HG03060 (cell line): ENCODE results near the gene DZIP3.
A peak's percentile ranks its signal among the peaks of the same experiment; 100 is the strongest.
"Not testable (repeated sequence)": the region's sequence is repeated elsewhere in the genome, so short reads cannot be mapped to it uniquely, and the experiment has no call there.

Experiments
- ATAC-seq: cut with Tn5 transposase; IDR thresholded peaks from one replicate; pipeline ENCODE4 v1.9.1; 2021; ENCODE audit warnings: low read depth, moderate number of reproducible peaks; ENCODE audit not compliant: unreplicated experiment

The DZIP3 gene

DNA sequence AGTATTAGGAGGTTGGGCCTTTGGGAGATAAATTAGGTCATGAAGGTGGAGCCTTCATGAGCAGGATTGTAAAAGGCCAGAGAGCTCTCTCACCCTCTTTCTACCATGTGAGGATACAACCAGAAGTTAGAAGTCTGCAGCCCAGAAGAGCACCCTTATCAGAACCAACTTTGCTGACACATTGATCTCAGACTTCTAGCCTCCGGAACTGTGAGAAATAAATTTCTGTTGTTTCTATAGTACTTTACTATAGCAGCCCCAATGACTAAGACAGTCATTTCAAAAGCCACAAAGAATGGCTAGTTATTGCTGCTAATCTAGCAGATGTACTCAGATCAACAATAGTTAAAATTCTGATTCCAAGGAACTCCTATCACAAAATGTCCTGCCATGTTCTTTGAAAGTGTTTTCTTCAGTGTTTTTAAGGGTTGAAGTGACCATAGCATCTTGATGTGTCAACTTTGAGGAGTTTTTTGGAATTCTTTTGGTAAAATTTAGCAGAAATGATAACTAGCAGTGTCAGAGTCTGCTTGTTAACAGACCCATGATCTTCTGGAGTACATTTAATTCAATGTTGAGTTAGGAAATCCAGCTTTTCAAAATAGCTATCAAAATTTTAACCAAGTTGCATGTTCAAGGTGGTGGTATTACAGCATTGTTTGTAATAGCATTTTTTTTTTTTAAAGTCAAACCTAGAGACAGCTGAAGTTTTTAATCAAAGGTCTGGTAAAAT lies 10.3 kb downstream of the DZIP3 start:
- ATAC-seq, result no peak

DNA sequence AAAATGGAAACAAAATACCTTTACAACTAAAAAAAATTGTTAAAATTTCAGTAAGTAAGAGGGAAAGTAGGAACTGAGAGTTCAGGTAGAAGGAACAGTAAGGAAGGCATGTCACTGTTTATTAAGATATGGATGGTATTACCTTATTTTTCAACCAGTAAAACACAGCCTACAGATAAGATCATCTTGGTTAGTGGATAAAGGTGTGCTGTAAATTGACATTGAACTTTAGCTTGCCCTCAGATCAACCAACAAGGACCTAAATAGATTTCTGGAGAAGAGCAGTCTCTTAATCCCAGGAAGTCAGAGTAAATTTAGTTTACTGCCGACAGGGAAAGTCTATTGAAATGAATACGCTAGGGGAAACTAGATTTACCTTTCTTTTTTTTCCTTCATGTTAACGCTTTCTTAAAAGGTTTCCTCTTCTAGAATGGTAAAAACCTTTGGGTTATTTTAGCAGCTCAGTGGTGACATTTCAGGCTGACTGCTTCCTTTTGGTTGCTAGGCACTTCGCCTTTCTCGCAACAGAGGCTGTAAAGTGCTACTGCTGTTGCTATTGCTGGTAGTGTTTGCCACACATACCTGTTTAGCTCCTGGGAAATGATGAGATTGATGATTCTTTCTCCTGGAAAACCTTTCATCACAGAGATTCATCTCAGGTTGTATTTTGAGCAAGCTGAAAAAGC lies 12.9 kb downstream of the DZIP3 start:
- peak; percentile 65 for ATAC-seq

DNA sequence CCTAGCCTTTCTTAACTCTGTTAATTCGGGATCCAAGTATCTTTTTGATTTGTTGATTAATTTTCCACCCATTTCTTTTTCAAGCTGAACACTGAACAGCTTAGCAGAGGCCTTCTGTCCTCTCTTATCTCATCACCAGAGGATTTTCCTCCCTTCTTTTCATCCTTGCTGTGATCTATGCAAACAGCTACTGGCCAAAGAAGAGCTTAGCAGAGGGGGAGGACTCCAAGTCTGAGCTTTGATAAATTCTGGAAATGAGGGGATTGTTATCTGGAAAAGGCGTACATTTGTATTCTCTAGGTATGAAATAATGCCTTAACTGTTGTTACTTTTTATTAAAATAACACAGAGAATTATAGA lies 13.4 kb downstream of the DZIP3 start:
- no peak for ATAC-seq

DNA sequence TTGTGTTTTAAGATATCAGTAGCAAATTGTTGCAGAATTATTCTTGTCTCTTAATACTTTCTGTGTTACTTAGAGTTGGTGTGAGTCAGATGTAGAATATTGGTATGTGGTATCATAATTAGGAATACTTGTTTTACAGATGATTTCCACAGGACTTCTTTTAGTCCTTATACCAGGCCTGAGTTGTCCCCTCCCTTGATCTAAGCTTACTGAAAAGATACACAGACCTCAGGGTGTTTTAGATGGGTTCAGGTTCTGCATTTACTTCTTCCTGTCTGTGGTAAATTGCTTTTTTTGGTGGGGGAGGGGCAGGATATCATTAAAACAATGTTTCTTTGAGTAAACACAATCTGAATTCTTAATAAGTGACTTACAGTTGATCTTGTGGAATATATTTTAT lies 14.2 kb downstream of the DZIP3 start:
- no peak for ATAC-seq

DNA sequence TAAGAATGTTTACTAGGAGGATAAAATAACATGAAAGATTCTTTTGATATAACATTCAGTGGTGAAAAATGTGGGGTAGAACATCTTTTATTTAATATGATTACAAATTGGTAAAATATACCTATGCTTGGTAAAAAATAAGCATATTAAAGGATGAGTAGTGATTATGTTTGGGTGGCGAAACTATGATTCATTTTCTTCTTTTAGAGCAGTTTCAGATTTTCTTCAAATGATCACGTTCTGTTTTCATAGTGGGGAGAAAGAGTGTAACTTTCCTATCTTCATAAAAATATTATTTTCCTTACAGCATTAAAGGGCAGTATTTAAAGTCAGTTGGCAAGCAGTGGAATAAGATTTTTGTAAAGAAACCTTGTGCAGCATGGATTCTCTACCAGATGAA lies 15.5 kb downstream of the DZIP3 start:
- ATAC-seq, result no peak

DNA sequence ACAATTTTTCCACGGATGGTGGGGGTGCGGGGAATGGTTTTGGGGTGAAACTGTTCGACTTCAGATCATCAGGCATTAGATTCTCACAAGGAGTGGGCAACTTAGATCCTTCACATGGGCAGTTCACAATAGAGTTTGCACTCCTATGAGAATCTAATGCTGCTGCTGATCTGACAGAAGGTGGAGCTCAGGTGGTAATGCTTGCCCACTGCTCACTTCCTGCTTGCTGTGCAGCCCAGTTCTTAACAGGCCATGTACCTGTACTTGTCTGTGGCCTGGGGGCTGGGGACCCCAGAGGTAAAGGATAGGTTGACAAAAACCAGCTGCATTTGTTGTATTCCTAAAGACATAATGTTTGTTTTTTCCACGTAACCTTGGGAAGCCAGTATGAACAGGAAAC lies 16.0 kb downstream of the DZIP3 start:
- no peak for ATAC-seq

DNA sequence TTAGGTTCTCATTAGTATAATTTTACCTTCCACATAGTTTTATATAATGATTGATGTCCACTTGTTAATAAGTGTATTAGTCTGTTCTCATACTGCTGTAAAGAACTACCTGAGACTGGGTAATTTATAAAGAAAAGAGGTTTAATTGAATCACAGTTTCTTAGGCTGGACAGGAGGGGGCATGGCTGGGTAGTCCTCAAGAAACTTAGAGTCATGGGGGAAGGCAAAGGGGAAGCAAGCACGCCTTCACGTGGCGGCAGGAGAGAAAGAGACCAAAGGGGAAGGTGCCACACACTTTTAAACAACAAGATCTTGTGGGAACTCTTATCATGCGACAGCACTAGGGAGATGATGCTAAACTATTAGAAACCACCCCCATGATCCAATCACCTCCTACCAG lies 19.2 kb downstream of the DZIP3 start:
- ATAC-seq, result no peak

DNA sequence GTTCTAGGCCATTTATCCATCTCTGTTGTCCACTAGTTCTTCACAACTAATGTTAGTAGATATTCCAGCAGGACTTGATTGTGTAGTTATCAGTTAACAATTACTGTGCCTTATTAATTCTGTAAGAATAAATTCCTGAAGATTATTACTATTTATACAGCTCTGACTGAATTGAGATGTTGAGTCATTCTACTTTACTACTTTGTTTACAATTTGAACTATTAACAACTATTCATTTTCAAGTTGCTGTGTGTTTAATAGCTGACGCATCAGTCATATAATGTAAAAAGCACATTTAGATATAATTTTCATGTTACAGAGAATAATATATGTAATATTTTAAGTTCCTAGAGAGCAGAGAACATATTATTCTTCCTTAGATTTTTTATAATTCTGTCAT lies 21.1 kb downstream of the DZIP3 start:
- ATAC-seq, result no peak

DNA sequence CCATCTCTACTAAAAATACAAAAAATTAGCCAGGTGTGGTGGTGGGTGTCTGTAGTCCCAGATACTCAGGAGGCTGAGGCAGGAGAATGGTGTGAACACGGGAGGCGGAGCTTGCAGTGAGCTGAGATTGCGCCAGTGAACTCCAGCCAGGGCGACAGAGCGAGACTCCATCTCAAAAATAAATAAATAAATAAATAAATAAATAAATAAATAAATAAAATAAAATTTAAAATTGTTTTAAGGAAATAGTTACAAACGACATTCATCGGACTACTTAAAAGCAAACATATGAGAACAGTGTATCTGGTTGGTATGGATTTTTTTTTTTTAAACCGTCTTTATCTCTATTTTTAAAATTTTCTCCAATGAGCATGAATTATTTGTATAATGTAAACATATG lies 26.6 kb downstream of the DZIP3 start:
- not testable (repeated sequence) for ATAC-seq

DNA sequence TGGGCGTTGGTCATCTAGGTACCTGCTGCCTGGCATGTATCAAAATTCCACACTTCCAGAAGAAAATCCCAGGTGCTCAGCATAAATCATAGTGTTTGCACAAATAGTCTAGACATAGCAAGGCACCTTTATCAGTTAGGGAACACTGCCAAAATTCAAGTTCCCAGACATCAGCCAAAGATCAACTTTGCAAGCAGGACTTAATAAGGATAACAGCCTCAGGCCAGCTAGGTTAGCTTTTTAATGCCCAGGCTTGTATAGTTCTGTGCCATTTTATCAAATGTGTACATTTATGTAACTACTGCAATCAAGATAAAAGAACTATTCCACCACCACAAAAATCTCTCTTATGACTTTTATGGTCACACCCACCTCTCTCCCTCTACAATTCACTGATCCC lies 30.7 kb downstream of the DZIP3 start:
- no peak for ATAC-seq

DNA sequence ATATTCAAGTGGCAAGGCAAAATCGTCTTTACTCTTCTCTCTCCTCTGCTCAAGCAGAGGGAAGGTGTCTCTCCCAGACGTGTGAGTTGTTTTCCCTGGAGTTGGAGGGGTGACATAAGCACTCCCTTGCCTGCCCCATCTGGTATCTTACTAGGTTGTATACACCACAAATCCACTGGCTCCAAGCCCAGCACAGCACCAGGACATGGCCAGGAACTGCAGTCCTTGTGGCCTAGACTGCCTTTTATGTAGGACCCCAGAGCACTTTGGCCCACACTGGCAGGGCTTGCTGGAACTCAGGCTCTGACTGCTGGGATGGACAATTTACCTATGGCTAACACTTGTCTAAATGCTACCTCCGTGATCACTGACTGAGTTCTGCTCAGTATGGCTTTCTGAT lies 34.0 kb downstream of the DZIP3 start:
- no peak for ATAC-seq

DNA sequence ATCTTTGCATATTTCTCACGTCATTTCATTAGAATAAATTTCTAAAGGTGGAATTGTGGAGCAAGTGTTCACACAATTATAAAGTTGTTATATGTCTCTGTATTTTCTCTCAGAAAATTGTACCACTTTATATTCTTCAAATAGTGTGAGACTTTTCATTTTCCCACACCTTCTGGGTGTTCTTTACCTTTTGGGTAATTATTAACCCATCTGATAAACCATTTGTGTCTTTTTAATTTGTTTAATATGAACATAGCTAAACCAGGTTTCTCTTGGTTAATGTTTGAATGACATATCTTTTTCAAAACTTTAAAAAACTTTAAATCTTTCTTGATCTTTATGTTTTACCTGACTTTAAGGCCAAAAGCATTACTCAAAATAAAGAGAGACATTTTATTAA lies 40.5 kb downstream of the DZIP3 start:
- ATAC-seq, result no peak

DNA sequence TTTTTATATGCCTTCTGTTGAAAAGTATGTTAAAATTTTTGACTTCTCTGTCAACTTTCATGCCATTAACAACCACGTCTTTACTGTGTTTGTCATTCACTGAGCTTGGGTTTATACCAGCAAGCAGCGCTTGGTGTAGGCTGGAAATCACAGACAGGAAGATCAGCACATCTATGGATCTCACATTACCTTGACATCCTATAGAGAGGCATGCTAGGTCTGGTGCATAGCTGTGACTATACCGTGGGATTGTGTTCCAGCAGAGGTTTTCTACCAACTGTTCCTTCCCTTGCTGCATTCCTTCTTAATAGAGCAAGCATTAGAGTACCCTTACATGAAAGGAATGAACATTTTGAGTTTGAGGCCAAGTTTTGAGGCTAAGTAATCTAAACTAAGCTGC lies 53.0 kb downstream of the DZIP3 start:
- no peak for ATAC-seq

DNA sequence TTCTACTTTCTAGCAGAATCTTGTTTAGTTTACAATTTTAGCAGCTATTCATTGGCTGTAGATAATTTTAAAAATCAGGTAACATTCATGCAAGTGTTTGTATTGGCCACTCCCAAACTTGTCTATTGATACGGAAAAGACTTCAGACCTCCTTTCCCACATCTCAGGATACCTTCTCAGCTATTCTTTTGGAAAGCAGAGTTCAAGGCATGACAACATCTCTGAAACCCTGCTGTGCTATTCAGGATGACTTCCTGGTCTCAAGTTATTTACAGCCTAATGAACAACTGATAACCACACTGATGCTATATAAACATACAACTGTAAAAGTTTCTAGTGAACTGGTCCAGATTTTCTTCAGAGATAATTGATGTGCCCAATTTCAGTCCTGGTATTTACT lies 55.8 kb downstream of the DZIP3 start:
- ATAC-seq, result no peak

DNA sequence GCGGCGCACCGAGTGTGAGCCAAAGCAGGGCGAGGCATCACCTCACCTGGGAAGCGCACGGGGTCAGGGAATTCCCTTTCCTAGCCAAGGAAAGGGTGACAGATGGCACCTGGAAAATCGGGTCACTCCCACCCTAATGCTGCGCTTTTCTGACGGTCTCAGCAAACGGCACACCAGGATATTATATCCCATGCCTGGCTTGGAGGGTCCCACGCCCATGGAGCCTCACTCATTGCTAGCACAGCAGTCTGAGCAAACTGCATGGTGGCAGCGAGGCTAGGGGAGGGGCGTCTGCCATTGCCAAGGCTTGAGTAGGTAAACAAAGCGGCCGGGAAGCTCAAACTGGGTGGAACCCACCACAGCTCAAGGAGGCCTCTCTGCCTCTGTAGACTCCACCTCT lies 66.1 kb downstream of the DZIP3 start:
- ATAC-seq, result not testable (repeated sequence)

DNA sequence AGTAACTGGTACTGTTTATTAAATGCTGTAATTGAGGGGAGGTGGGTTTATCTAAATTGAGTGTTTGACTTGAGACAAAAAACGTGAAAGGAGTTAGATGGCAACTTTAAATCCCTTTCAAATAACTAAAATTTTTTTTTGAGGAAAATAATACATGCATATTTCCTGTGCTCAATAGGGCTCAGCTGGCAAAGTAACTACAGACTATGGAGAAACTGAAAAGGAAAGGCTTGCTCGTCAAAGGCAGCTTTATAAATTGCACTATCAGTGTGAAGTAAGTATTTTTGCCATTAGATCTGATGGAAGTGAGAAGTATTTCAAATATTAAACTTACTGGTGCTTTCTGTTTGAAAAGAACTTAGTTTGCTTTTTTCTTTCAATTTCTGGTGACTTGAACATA lies 72.2 kb downstream of the DZIP3 start:
- ATAC-seq, result no peak

DNA sequence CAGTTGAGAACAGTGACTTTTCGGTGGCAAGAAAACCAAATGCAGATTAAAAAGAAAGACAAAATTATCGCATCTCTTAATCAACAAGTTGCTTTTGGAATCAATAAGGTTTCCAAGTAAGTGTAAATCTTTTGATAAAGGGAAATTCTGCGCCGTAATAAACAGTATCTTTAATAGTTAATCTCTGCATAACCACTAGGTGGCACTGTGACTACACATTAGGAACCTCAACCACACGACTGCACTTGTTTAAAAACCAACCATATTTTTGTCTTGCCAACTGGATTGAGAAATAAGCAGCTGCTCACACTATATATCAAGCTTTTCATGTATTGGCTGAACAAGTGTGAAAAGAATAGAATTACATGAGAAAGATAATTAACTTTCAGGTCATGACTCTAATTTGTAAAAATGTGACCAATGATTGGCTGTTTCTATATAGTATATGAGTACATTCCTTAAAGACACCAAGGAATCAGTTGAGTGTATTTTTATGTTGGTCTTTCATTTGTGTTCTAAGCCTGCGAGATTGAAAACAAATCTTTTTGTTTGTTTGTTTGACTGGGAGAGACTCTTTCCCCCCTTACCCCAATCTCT lies 72.7 kb downstream of the DZIP3 start:
- no peak for ATAC-seq

DNA sequence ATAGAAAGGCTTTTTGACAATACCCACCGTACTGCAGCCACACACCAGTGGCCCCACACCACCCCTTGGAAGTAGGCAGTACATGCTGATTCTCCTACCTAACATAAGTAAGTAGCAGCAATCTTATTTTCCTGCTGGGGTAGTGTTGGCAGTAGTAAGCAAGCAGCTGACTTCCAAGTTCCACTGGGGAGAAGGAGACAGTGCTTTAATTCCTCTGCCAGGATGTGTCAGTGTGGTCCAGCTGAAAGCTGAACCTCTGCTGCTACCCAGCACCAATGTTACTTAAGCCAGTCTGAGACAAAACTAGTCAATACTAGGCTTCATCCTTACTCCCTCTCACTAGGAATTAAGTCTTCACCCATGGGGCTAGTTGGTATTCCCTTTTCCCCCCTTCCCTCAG lies 74.7 kb downstream of the DZIP3 start:
- no peak for ATAC-seq

DNA sequence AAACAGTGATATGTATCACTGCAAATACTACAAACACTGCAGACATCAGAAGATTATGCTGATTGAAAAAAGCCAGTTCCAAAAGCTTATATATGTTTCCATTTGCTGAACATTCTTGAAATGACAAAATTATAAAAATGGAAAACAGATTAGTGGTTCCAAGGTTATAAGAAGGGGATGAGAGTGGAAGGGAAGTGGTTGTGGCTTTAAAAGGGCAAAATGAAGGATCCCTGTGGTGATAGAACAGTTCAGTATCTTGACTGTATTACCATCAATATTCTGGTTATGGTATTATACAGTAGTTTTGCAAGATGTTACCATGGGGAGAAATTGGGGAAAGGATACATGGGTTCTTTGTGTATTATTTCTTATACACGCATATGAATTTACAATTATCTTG lies 77.8 kb downstream of the DZIP3 start:
- ATAC-seq, result no peak

DNA sequence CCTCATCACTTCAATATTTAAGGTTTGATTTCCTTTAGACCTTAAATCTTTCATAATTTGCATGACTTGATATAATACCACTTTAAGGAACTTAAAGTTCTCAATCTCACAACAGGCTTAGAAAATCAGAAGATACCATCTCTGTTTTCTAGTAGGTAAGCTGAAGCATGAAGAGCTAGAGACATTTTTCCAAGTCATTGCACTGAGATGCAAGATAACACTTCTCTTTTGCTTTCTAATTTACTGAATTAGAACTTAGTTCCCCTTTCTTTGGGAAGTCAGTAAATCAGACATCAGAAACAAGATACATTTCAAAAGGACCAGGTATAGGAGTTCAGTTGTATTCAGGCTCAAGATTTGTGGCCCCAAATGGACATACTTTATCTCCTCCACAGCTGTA lies 79.7 kb downstream of the DZIP3 start:
- no peak for ATAC-seq

DNA sequence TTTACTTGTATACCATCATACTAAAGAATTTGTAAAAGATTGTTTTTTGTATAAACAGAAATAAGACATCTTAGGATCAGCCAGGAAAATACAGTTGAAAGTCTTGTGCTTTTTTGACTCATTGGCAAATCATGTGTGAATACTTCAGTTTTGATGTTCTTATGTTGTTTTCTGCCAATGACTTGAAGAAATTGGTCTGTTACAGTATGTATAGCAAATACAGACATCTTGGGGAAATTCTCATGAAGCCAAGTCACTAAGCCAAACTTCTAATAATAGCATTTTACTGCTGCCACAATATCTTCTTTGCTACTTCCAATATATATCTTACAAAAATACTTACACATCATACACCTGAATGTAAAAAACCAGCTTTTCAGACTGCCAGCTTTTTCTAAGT lies 83.2 kb downstream of the DZIP3 start:
- no peak for ATAC-seq

DNA sequence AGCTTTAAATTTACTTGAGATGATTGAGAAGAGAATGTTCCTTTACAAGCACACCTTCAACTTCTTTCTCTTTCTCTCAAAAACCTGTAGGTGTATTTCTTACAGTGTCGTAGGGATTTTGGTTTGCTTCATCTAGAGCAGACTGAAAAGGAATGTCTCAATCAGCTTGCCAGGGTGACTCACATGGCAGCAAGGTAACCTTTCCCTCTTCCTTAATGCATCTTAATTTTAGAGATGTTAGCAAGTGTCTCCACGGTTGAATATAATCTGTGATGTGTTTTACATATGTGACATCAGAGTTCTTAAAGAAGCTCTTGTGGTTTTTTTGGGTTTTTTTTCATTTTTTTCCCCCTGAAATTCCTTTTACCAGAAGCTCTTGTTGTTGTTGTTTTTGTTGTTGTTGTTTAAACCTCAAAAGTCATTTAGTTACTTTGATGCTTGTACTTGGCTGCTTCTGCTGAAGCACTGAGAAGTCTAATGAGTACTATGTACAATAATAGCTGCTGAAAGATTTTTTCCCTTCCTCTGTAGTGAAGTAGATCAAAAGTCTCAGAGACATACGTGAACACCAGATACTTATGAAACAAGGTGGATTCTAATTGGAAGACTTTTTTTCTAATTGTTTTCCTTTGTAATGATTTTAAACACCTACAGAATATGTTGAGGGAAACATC lies 84.6 kb downstream of the DZIP3 start:
- no peak for ATAC-seq
